Fibroblast of mammary gland (primary cell): ENCODE results near the gene CDH3.

Experiments used
- DNase-seq: peaks from one replicate; pipeline ENCODE4 v3.0.0-alpha.2; 2010; ENCODE audit warnings: low read depth
- H3K4me3 ChIP-seq: 2 replicates; pipeline ENCODE4 v1.5.1; 2011; ENCODE audit warnings: low read depth, mild to moderate bottlenecking, low read length, moderate library complexity; ENCODE audit not compliant: control insufficient read depth
- TF ChIP-seq, protein P1 (sequence below): conservative IDR thresholded peaks from 2 replicates; pipeline ENCODE4 v1.5.1; 2011; ENCODE audit warnings: low read depth, low read length, inconsistent platforms; ENCODE audit not compliant: control insufficient read depth, insufficient read depth

Gene CDH3

DNA sequence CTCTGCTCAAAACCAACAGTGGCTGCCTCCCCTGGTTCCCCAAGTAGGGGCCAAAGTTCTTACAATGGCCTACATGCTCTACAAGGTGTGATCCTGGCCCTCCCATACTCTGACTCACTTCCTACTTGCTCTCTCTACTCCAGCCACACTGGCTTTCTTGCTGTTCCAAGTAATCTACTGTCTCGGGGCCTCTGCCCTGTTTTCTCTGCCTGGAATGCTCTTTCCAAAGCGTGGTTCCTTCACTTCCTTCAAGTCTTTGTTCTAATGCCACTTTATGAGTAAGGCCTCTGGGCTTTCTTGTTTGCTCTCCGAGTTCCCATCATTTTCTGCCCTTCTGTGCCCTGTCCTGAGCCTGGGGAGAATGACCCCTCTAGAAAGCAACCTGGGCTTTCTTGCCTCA, 4.1 kb upstream of the CDH3 start:
- DNase-seq, result no peak
- H3K4me3 ChIP-seq, result no peak overlapping the region
- TF ChIP-seq, protein P1, sequence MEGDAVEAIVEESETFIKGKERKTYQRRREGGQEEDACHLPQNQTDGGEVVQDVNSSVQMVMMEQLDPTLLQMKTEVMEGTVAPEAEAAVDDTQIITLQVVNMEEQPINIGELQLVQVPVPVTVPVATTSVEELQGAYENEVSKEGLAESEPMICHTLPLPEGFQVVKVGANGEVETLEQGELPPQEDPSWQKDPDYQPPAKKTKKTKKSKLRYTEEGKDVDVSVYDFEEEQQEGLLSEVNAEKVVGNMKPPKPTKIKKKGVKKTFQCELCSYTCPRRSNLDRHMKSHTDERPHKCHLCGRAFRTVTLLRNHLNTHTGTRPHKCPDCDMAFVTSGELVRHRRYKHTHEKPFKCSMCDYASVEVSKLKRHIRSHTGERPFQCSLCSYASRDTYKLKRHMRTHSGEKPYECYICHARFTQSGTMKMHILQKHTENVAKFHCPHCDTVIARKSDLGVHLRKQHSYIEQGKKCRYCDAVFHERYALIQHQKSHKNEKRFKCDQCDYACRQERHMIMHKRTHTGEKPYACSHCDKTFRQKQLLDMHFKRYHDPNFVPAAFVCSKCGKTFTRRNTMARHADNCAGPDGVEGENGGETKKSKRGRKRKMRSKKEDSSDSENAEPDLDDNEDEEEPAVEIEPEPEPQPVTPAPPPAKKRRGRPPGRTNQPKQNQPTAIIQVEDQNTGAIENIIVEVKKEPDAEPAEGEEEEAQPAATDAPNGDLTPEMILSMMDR, result no peak

DNA sequence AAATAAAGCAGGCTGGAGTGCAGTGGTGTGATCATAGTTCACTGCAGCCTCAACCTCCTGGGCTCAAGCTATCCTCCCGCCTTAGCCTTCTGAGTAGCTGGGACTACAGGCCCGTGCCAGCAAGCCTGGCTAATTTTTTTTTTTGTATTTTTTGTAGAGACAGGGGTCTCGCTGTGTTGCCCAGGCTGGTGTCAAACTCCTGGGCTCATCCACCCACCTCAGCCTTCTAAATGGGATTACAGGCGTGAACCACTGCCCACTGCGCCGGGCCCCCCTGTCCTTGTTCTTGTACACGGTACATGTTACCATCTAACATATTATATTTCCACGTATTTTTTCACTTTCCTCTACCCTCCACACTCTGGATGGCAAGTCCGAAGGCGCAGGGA, 3.1 kb upstream of the CDH3 start:
- no peak for DNase-seq
- TF ChIP-seq, protein P1, result no peak
- H3K4me3 ChIP-seq, result no peak overlapping the region

DNA sequence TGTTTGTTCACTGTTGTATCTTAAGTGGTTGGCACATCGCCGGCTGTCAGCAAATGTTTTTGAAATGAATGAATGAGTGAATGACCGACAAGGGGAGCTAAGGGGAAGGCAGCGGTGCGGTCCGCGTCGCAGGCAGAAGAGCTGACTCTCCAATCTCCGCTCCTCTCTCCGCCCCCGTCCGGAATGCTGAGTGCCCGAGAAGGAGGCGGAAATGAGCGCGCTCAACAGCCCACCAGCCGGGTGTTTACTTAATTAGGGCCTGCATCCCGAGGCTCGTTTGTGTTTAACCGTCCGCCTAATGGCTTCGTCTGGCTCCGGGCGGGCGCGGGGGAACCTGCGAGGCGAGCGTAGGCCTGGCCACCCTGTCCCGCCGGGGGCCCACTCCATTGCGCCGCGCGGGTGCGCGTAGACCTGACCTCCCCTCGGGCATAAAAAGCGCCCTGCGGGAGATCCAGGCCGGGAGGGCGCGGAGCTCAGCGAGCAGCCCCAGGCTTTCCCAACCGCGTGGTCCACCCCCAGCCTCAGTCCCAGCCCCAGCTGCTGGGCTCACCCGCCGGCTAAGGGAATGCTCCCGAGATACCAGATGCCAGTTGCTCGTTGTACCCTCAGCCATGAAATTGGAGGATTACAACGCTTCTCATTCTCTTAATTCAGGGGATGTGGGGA, 2.5 kb upstream of the CDH3 start:
- no peak for DNase-seq
- TF ChIP-seq, protein P1, result no peak
- H3K4me3 ChIP-seq, result no peak overlapping the region

DNA sequence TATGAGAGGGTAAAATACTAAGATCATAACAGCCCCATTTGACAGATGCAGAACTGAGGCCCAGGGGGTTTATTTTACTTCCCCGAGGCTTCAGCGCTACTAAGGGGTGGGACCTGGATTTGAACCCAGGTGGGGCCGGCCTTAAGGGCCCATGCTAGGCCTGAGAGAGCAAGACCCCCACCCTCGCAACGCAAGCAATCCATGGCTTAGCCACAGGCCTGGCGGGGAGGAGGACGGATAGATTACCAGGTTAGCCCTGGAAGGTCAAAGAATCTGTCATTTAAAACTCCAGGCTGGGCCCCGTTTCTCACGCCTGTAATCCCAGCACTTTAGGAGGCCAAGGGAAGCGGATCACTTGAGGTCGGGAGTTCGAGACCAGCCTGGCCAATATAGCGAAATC, 1.9 kb upstream of the CDH3 start:
- no peak for DNase-seq
- TF ChIP-seq, protein P1, result no peak
- H3K4me3 ChIP-seq, result no peak overlapping the region

DNA sequence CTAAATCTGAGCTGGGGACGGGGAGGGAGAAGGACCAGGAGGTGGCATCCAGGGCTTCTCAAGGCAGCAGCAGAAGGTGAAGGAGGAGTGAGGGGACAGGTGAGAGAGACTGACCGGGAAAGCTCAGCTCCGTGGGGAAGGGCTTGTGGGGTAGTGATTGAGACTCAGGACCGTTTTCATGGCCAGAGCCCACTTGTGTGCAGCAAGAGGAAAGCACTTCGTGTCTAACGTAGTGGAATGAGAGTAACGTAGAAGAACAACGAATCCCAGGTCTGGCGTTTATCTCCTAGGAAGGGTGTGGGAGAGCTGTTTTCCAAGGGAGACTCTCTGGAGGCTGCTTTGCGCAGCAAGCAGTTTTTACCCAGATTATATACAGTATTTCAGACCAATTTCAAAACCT, 1.3 kb upstream of the CDH3 start:
- TF ChIP-seq, protein P1, result no peak
- no peak overlapping the region for H3K4me3 ChIP-seq
- DNase-seq, result no peak

DNA sequence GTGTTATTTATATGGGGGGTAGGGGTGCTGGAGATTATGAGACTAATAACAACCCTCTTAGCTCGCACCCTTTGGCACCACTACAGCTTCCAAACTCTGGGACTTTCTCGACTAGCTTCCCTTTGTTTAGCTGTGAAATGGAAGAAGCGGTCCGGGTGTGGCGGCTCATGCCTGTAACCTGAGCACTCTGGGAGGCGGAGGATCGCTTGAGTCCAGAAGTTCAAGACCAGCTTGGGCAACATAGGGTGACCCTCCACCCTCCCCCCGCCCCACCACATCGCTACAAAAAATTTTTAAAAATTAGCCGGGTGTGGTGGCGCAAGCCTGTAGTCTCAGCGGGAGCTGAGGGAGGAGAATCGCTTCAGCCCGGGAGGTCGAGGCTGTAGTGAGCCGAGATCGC, 814 bp upstream of the CDH3 start:
- TF ChIP-seq, protein P1, result no peak
- DNase-seq, result no peak
- no peak overlapping the region for H3K4me3 ChIP-seq
